Measurements from ENCODE around the gene CTF1.
A peak's percentile ranks its signal among the peaks of the same experiment; 100 is the strongest.

CTF1 gene

GRCh38 chr16:30925995-30926811 is 29.8 kb downstream of the CTF1 start:
- no peak for TF ChIP-seq CTCF (conservative IDR thresholded peaks at IDR 0.05; ENCODE audit: control insufficient read depth, insufficient read depth, low read depth, low read length)
- no peak overlapping the region for H3K4me3 ChIP-seq (ENCODE audit: control insufficient read depth, low read depth, low read length)
- no peak for DNase-seq (ENCODE audit: low read depth)

- no peak for TF ChIP-seq CTCF (conservative IDR thresholded peaks at IDR 0.05; ENCODE audit: control insufficient read depth, insufficient read depth, low read depth, low read length)
- H3K4me3 ChIP-seq (ENCODE audit: control insufficient read depth, low read depth, low read length), result no peak overlapping the region
- DNase-seq (ENCODE audit: low read depth), result no peak
Observed at GRCh38 chr16:30926937-30927788, 30.7 kb downstream of the CTF1 start.

- no peak for TF ChIP-seq CTCF (conservative IDR thresholded peaks at IDR 0.05; ENCODE audit: control insufficient read depth, insufficient read depth, low read depth, low read length)
- H3K4me3 ChIP-seq (ENCODE audit: control insufficient read depth, low read depth, low read length), result no peak overlapping the region
- DNase-seq (ENCODE audit: low read depth), result peak; percentile 39
Observed at GRCh38 chr16:30927789-30928378, 31.5 kb downstream of the CTF1 start.

GRCh38 chr16:30928390-30928789 is 32.0 kb downstream of the CTF1 start:
- no peak for DNase-seq (ENCODE audit: low read depth)
- no peak for TF ChIP-seq CTCF (conservative IDR thresholded peaks at IDR 0.05; ENCODE audit: control insufficient read depth, insufficient read depth, low read depth, low read length)
- no peak overlapping the region for H3K4me3 ChIP-seq (ENCODE audit: control insufficient read depth, low read depth, low read length)

GRCh38 chr16:30929167-30929566 is 32.8 kb downstream of the CTF1 start:
- DNase-seq (ENCODE audit: low read depth), result no peak
- H3K4me3 ChIP-seq (ENCODE audit: control insufficient read depth, low read depth, low read length), result no peak overlapping the region
- TF ChIP-seq CTCF (conservative IDR thresholded peaks at IDR 0.05; ENCODE audit: control insufficient read depth, insufficient read depth, low read depth, low read length), result no peak

- TF ChIP-seq CTCF (conservative IDR thresholded peaks at IDR 0.05; ENCODE audit: control insufficient read depth, insufficient read depth, low read depth, low read length), result no peak
- no peak for DNase-seq (ENCODE audit: low read depth)
- H3K4me3 ChIP-seq (ENCODE audit: control insufficient read depth, low read depth, low read length), result no peak overlapping the region
Observed at GRCh38 chr16:30930160-30930571, 33.8 kb downstream of the CTF1 start.
